SK-N-SH (cell line): ENCODE results near the gene ATP6V1D. TPM values are rescaled to one million over a fixed set of nuclear protein-coding genes. Genes with fewer than 3 reads are reported as not detected.

ENCODE experiments used
- CTCF ChIA-PET: fragments of 300-600, 350-600 bp; formaldehyde crosslinking; extraction: SDS; loops from one replicate; lab custom pipeline; 2021; lab: Yijun Ruan, JAX
- POLR2A ChIA-PET: fragments of 350-600 bp; sonication (Branson Sonifier 250); formaldehyde crosslinking; extraction: SDS; loops from one replicate; lab custom pipeline; 2020; ENCODE audit warnings: antibody characterized with exemption, inconsistent platforms; lab: Yijun Ruan, JAX
- DNase-seq: peaks from one replicate; pipeline ENCODE4 v3.0.0; 2012
- H2AFZ ChIP-seq: fragments of 200-600 bp; sonication (generic); 2 replicates; pipeline ENCODE4 v1.8.1; 2016; ENCODE audit warnings: antibody characterized with exemption, mild to moderate bottlenecking, low read depth
- H3F3A ChIP-seq: fragments of 200-600 bp; sonication (generic); replicated peaks from 2 replicates; pipeline ENCODE3; 2016; ENCODE audit warnings: antibody characterized with exemption, mild to moderate bottlenecking; ENCODE audit not compliant: insufficient read depth
- H3K27ac ChIP-seq, 2 experiments: fragments of 200-500 bp in 1 of 2; fragments of 200-600 bp in 1 of 2; sonication (Bioruptor generic) in 1 of 2; sonication (generic), shearing (Covaris generic) in 1 of 2; 2 replicates each; pipeline versions ENCODE4 v1.5.1 to v1.6.1; 2014 to 2016; ENCODE audit warnings: low read depth in 2 of 2, inconsistent platforms in 1 of 2, low read length in 1 of 2, mild to moderate bottlenecking in 1 of 2, mixed read lengths in 1 of 2
- H3K27me3 ChIP-seq: fragments of 200-600 bp; sonication (generic), shearing (Covaris generic); 2 replicates; pipeline ENCODE4 v1.6.1; 2016; ENCODE audit warnings: mixed run types; ENCODE audit not compliant: insufficient read depth
- H3K36me3 ChIP-seq, 2 experiments: fragments of 200-500 bp in 1 of 2; fragments of 200-600 bp in 1 of 2; sonication (Bioruptor generic) in 1 of 2; sonication (generic) in 1 of 2; replicated peaks in 1 of 2; 2 replicates each; pipeline versions ENCODE3 to v1.5.1; 2014 to 2016; ENCODE audit warnings: low read length in 1 of 2, mild to moderate bottlenecking in 1 of 2; ENCODE audit not compliant: insufficient read depth in 2 of 2, control insufficient read depth in 1 of 2
- H3K4me1 ChIP-seq, 2 experiments: fragments of 200-500 bp in 1 of 2; fragments of 200-600 bp in 1 of 2; sonication (Bioruptor generic) in 1 of 2; sonication (generic), shearing (Covaris generic) in 1 of 2; 2 replicates each; pipeline versions ENCODE4 v1.5.1 to v1.6.1; 2014 to 2016; ENCODE audit warnings: low read depth in 1 of 2, low read length in 1 of 2, mixed run types in 1 of 2; ENCODE audit not compliant: insufficient read depth in 2 of 2, control insufficient read depth in 1 of 2
- H3K4me2 ChIP-seq: fragments of 200-600 bp; sonication (generic), shearing (Covaris generic); 2 replicates; pipeline ENCODE4 v1.6.1; 2017; ENCODE audit warnings: mixed run types
- H3K4me3 ChIP-seq, 2 experiments: fragments of 200-500 bp in 1 of 2; fragments of 200-600 bp in 1 of 2; sonication (Bioruptor generic) in 1 of 2; sonication (generic), shearing (Covaris generic) in 1 of 2; 2 replicates each; pipeline versions ENCODE4 v1.5.1 to v1.8.1; 2014 to 2016; ENCODE audit warnings: low read depth in 2 of 2, inconsistent platforms in 1 of 2, low read length in 1 of 2, mild to moderate bottlenecking in 1 of 2, mixed read lengths in 1 of 2, moderate library complexity in 1 of 2
- H3K79me2 ChIP-seq: fragments of 200-600 bp; sonication (generic); 2 replicates; pipeline ENCODE4 v1.8.1; 2017; ENCODE audit warnings: mild to moderate bottlenecking; ENCODE audit not compliant: insufficient read depth
- H3K9ac ChIP-seq: fragments of 200-600 bp; sonication (generic); 2 replicates; pipeline ENCODE4 v1.6.1; 2017; ENCODE audit warnings: mixed run types
- H3K9me2 ChIP-seq: fragments of 200-600 bp; sonication (generic); 2 replicates; pipeline ENCODE4 v1.6.1; 2017; ENCODE audit warnings: mixed run types
- H3K9me3 ChIP-seq: fragments of 200-600 bp; sonication (generic); 2 replicates; pipeline ENCODE4 v1.6.1; 2017; ENCODE audit warnings: mixed run types, mild to moderate bottlenecking, moderate library complexity
- H4K20me1 ChIP-seq: fragments of 200-600 bp; sonication (generic); 2 replicates; pipeline ENCODE4 v1.6.1; 2017; ENCODE audit warnings: mild to moderate bottlenecking, mixed run types; ENCODE audit not compliant: insufficient read depth
- CTCF ChIP-seq: fragments of 200-600 bp; sonication (generic); IDR thresholded peaks from 2 replicates; pipeline ENCODE4 v1.6.1; 2017; ENCODE audit warnings: antibody characterized with exemption, mild to moderate bottlenecking, moderate library complexity
- ELF1 ChIP-seq: IDR thresholded peaks from 2 replicates; pipeline ENCODE4 v1.4.0; 2012
- EP300 ChIP-seq, 2 experiments: IDR thresholded peaks; 2 replicates each; pipeline versions ENCODE4 v1.4.0 to v1.6.1; 2012; ENCODE audit warnings: borderline replicate concordance in 1 of 2, low read depth in 1 of 2, low read length in 1 of 2
- EZH2phosphoT487 ChIP-seq: fragments of 200-600 bp; sonication (generic); IDR thresholded peaks from 2 replicates; pipeline ENCODE4 v1.6.1; 2017; ENCODE audit warnings: low read depth, mixed run types, mild to moderate bottlenecking, antibody characterized with exemption, moderate library complexity, borderline replicate concordance
- GABPA ChIP-seq: IDR thresholded peaks from 2 replicates; pipeline ENCODE4 v1.4.0; 2012; ENCODE audit warnings: low read depth, mild to moderate bottlenecking
- JUND ChIP-seq: IDR thresholded peaks from 2 replicates; pipeline ENCODE4 v1.4.0; 2012
- MEF2A ChIP-seq: IDR thresholded peaks from 2 replicates; pipeline ENCODE4 v1.4.0; 2012; ENCODE audit warnings: low read depth, borderline replicate concordance
- NRF1 ChIP-seq: IDR thresholded peaks from 2 replicates; pipeline ENCODE4 v1.6.1; 2012; ENCODE audit warnings: low read depth, mild to moderate bottlenecking, low read length
- RAD21 ChIP-seq: IDR thresholded peaks from 2 replicates; pipeline ENCODE4 v1.6.1; 2012; ENCODE audit warnings: mild to moderate bottlenecking, low read length
- REST ChIP-seq: IDR thresholded peaks from 2 replicates; pipeline ENCODE4 v1.6.1; 2012; ENCODE audit warnings: mild to moderate bottlenecking, low read depth, low read length, moderate library complexity
- SMC3 ChIP-seq: IDR thresholded peaks from 2 replicates; pipeline ENCODE4 v1.6.1; 2012; ENCODE audit warnings: low read depth, low read length, improper control_type of control experiment
- TAF1 ChIP-seq: IDR thresholded peaks from 2 replicates; pipeline ENCODE4 v1.6.1; 2012; ENCODE audit warnings: low read depth, mild to moderate bottlenecking, low read length, moderate library complexity, borderline replicate concordance
- TCF12 ChIP-seq: IDR thresholded peaks from 2 replicates; pipeline ENCODE4 v1.4.0; 2012
- TEAD4 ChIP-seq: IDR thresholded peaks from 2 replicates; pipeline ENCODE4 v1.4.0; 2012; ENCODE audit warnings: mild to moderate bottlenecking, borderline replicate concordance; ENCODE audit not compliant: insufficient read depth
- YY1 ChIP-seq: IDR thresholded peaks from 2 replicates; pipeline ENCODE4 v1.4.0; 2012; ENCODE audit warnings: low read depth, mild to moderate bottlenecking
- WGBS: methylation state at CpG from one replicate; pipeline ENCODE4 v1.1.6; 2017; ENCODE audit warnings: low lambda C conversion rate; 5-methylcytosine and 5-hydroxymethylcytosine counted together
- polyA plus RNA-seq, 3 experiments: library from polyadenylated mRNA; depleted of rRNA; stranded (reverse); fragments of >200 nt; gene quantifications; 2 replicates each; pipeline ENCODE4 v1.2.3, GENCODE V29; 2012
- TF ChIP-seq, protein P1 (sequence below): fragments of 150-350 bp; IDR thresholded peaks from 2 replicates; pipeline ENCODE4 v1.6.1; 2016; ENCODE audit warnings: mild to moderate bottlenecking, low read depth, low read length
- TF ChIP-seq, protein P2 (sequence below): IDR thresholded peaks from 2 replicates; pipeline ENCODE4 v1.4.0; 2012; ENCODE audit warnings: low read depth
- TF ChIP-seq, protein P3 (sequence below): IDR thresholded peaks from 2 replicates; pipeline ENCODE4 v1.4.0; 2012; ENCODE audit warnings: low read depth, borderline replicate concordance

Gene ATP6V1D
- polyA plus RNA-seq, 1 of the 3 experiments (the other 2 are of a cell fraction): 39.2 TPM

DNA sequence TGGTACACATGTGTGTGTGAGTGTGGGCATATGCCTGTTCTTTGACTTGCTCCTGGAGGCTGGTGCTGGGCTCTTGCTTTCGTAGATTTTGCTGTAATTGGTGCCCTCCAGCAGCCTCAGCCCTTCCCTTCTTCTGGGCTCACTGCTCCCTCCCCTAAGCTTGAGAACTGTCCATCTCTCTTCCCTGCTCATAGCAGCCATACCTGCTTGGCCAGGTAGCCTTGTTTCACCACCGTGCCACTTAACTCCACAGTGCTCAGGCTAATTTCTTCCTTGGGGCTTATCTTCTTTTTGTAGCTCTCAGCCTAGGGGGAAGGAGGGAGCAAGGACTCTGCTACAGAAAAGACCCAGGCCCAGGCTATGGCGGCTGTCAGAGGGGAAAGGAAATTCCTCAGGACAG lies 32.5 kb upstream of the ATP6V1D start:
- TF ChIP-seq REST (no peak), GABPA (no peak), TAF1 (no peak), ELF1 (no peak), SMC3 (no peak), CTCF (no peak), YY1 (no peak), NRF1 (no peak), JUND (no peak), RAD21 (no peak), TCF12 (no peak), TEAD4 (no peak), EP300 (IDR thresholded peaks at IDR 0.05; ENCODE audit: borderline replicate concordance in 1 of 2, low read depth in 1 of 2, low read length in 1 of 2) (no peak), EZH2phosphoT487 (no peak), MEF2A (no peak)
- TF ChIP-seq, protein P1, sequence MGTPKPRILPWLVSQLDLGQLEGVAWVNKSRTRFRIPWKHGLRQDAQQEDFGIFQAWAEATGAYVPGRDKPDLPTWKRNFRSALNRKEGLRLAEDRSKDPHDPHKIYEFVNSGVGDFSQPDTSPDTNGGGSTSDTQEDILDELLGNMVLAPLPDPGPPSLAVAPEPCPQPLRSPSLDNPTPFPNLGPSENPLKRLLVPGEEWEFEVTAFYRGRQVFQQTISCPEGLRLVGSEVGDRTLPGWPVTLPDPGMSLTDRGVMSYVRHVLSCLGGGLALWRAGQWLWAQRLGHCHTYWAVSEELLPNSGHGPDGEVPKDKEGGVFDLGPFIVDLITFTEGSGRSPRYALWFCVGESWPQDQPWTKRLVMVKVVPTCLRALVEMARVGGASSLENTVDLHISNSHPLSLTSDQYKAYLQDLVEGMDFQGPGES: no peak
- TF ChIP-seq, protein P2, sequence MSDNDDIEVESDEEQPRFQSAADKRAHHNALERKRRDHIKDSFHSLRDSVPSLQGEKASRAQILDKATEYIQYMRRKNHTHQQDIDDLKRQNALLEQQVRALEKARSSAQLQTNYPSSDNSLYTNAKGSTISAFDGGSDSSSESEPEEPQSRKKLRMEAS: no peak
- TF ChIP-seq, protein P3, sequence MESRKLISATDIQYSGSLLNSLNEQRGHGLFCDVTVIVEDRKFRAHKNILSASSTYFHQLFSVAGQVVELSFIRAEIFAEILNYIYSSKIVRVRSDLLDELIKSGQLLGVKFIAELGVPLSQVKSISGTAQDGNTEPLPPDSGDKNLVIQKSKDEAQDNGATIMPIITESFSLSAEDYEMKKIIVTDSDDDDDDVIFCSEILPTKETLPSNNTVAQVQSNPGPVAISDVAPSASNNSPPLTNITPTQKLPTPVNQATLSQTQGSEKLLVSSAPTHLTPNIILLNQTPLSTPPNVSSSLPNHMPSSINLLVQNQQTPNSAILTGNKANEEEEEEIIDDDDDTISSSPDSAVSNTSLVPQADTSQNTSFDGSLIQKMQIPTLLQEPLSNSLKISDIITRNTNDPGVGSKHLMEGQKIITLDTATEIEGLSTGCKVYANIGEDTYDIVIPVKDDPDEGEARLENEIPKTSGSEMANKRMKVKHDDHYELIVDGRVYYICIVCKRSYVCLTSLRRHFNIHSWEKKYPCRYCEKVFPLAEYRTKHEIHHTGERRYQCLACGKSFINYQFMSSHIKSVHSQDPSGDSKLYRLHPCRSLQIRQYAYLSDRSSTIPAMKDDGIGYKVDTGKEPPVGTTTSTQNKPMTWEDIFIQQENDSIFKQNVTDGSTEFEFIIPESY: no peak
- TF ChIP-seq, all 33 proteins: peak for 0
- CTCF ChIA-PET: interaction anchor here (1.0 to 1.1 kb wide), 2 partner anchors 9 to 179 kb away, joined by 4 read pairs; no protein-coding TSS in a partner anchor
- H4K20me1 ChIP-seq: no peaks in the 10 kb centered on the region
- no peaks in the 10 kb centered on the region; a peak in 1 of 4 replicates for H3K4me1 ChIP-seq
- no peak overlapping the region for H3K4me3 ChIP-seq
- H3K79me2 ChIP-seq: no peaks in the 10 kb centered on the region
- DNase-seq: no peak
- no peaks in the 10 kb centered on the region for H3K9me3 ChIP-seq
- H3K4me2 ChIP-seq: no peak overlapping the region
- H3F3A ChIP-seq: peaks cover 4% of the 10 kb centered on the region
- no peaks in the 10 kb centered on the region for H3K9me2 ChIP-seq
- no peak overlapping the region for H3K9ac ChIP-seq
- no peak overlapping the region for H2AFZ ChIP-seq
- WGBS: 89% methylated on average over 3 of the region's 3 CpGs
- no peaks in the 10 kb centered on the region for H3K27me3 ChIP-seq
- peaks cover 0 to 6% of the 10 kb centered on the region in 2 experiments for H3K36me3 ChIP-seq
- POLR2A ChIA-PET: interaction anchor here (0.7 kb wide), 1 partner anchor 9 kb away, joined by 3 read pairs; no protein-coding TSS in a partner anchor
- no peak overlapping the region for H3K27ac ChIP-seq
